Activated CD8-positive, alpha-beta T cell treated with anti-CD3 and anti-CD28 coated beads, Interleukin-2, amount 10 ng/mL, durations not matched to agents 7 days and 5 days (primary cell): ENCODE results near the gene FMR1. TPM values are rescaled to one million over a fixed set of nuclear protein-coding genes. Genes with fewer than 3 reads are reported as not detected.

Source experiments
- ATAC-seq: fragments of 150-1000 bp; cut with Tn5 transposase; one replicate; pipeline ENCODE4 v1.10.0; 2021; ENCODE audit warnings: moderate library complexity
- CTCF ChIA-PET: fragments of 350-600 bp; sonication (Branson Sonifier 250); formaldehyde crosslinking; loops from one replicate; lab custom pipeline; 2021; ENCODE audit warnings: antibody characterized with exemption; lab: Charles Lee
- POLR2A ChIA-PET: fragments of 350-600 bp; sonication (Branson Sonifier 250); formaldehyde crosslinking; loops from one replicate; lab custom pipeline; 2021; ENCODE audit warnings: antibody characterized with exemption; lab: Charles Lee
- DNase-seq: peaks from one replicate; pipeline ENCODE4 v3.0.0-alpha.2; 2020
- H3K27ac Mint-ChIP-seq: one replicate; pipeline ENCODE4 v1.8.0; 2021; ENCODE audit warnings: mild to moderate bottlenecking, mixed read lengths
- H3K27me3 Mint-ChIP-seq: one replicate; pipeline ENCODE4 v1.8.0; 2021; ENCODE audit warnings: low read depth, mixed read lengths
- H3K36me3 Mint-ChIP-seq: one replicate; pipeline ENCODE4 v1.8.0; 2021; ENCODE audit warnings: low read depth, mixed read lengths
- H3K4me1 Mint-ChIP-seq: one replicate; pipeline ENCODE4 v1.8.0; 2021; ENCODE audit warnings: low read depth, mixed read lengths
- H3K4me3 Mint-ChIP-seq: one replicate; pipeline ENCODE4 v1.8.0; 2021; ENCODE audit warnings: mild to moderate bottlenecking, mixed read lengths
- H3K9me3 Mint-ChIP-seq: one replicate; pipeline ENCODE4 v1.8.0; 2022; ENCODE audit warnings: mixed read lengths; ENCODE audit not compliant: insufficient read depth
- total RNA-seq, 2 experiments: library from RNA; stranded (reverse); gene quantifications; one replicate each; pipeline ENCODE4 v1.2.3, GENCODE V29; 2021

The FMR1 gene
- total RNA-seq, 2 experiments from 2014 or later = 44.5 to 45.6 TPM

DNA sequence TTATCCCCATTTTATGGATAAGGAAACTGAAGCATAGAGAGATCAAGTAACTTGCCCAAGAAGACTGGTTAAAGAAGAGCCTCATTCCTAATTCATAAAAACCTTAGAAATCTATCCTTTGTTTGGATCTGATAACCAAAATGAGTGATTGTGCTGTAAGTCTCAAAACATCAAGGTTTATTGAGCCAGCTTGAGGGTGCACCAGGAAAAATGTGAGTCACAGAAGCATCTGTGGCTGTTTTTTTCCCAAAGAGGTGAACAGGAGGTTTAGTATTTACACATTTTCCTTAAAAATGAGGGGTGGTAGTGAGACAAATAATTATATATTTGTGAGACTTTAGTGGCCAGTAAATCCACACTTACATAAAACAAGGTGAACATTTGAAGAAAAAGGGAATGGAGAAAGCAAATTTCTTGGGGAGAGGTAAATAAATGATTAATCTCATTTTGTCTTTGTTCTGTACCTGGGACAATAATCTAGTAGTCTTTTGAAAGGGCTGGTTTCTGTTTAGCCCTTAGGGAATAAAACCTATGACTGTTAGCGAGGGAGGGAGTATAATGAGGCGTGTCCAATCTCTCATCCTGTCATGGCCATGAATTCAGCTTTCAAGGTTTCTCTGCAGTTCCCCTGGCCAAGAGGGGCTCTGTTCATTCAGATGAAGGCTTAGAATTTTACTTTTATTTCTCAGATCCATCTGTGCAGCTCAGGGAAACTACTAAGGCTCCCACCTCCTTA lies 12.2 kb upstream of the FMR1 start:
- ChIA-PET CTCF (no interaction called here), POLR2A (no interaction called here)
- H3K36me3 Mint-ChIP-seq = peaks cover 2% of the 10 kb centered on the region
- no peaks in the 10 kb centered on the region for H3K27me3 Mint-ChIP-seq
- no peak for ATAC-seq
- H3K4me3 Mint-ChIP-seq = no peak overlapping the region
- no peaks in the 10 kb centered on the region for H3K9me3 Mint-ChIP-seq
- H3K4me1 Mint-ChIP-seq = peaks cover 12% of the 10 kb centered on the region
- no peak overlapping the region for H3K27ac Mint-ChIP-seq
- DNase-seq = no peak

DNA sequence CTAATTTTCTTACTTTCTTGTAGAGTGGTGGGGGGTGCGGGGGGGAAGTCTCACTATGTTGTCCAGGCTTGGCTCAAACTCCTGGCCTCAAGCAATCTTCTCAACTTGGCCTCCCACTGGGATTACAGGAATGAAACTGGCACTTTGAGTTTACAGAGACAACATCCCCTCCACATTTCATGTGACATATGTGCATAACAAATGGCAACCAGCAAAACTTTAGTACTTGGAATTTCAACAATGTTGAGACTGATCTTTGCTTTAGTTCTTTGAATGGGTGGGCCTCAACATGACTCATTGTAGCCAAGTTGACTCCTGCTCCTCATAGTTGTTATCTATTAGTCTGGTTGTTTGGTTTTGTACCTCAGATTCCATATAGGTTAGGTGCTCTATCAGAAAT lies 11.4 kb upstream of the FMR1 start:
- CTCF ChIA-PET = no interaction called here
- Mint-ChIP-seq H3K4me1 (peaks cover 12% of the 10 kb centered on the region), H3K27me3 (no peaks in the 10 kb centered on the region), H3K4me3 (no peak overlapping the region), H3K9me3 (no peaks in the 10 kb centered on the region), H3K27ac (no peak overlapping the region), H3K36me3 (peaks cover 2% of the 10 kb centered on the region)
- POLR2A ChIA-PET = no interaction called here
- ATAC-seq (no peak), DNase-seq (no peak)

DNA sequence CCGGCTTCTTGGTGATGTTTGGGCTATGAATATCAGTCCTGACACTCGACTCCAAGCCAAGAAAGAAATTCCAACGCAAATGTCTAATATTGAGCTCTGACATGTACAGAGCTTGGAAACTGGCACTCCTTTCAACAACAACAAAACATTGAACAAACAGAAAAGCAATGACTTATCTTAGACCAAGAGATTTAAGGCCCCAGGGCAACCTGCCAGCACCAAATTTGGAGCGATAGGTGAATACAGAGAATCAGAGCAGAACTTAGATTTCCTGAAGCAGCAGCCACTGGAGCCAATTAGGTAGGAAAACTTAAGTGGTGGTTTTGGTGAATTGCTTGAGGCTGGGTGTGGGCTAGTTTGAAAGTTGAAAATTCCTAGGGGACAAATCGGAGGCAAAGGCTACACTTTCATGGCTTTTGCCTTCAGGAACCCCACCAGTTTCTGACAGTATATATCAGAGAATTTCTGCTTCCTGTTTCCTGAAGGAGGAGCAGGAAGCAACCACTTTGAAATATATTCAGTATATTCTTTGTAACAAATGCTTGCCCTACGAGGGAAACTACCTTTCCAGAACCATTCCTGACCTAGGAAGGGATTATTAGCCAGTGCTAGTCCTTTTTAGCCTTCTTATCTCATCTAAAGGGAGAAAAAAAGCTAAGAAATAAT lies 10.1 kb upstream of the FMR1 start:
- Mint-ChIP-seq H3K4me3 (no peak overlapping the region), H3K27me3 (no peaks in the 10 kb centered on the region), H3K4me1 (peaks cover 9% of the 10 kb centered on the region), H3K9me3 (no peaks in the 10 kb centered on the region), H3K27ac (peak overlapping the region; percentile 15), H3K36me3 (peaks cover 2% of the 10 kb centered on the region)
- ATAC-seq = no peak
- ChIA-PET POLR2A (interaction anchor here (1.1 kb wide), 1 partner anchor 10 kb away, joined by 3 read pairs; the partner anchor contains the start of gene FMR1), CTCF (no interaction called here)
- DNase-seq = no peak

DNA sequence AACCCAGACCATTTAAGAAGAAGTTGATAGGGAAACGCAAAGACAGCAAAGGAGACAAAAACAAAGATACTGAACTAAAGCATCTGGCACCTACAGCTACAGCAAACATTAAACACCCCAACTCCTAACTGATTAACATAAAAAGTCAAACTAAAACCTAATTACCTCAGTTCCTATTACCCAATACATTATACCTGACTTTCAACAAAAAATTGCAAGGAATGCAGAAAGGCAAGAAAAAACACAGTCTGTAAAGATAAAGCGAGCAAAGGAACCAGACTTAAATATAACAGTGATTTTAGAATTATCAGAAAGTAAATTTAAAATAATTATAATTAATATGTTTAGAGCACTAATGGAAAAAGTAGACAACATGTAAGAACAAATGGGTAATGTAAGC lies 9.4 kb upstream of the FMR1 start:
- Mint-ChIP-seq H3K4me1 (peaks cover 9% of the 10 kb centered on the region), H3K36me3 (peaks cover 2% of the 10 kb centered on the region), H3K9me3 (no peaks in the 10 kb centered on the region), H3K27ac (no peak overlapping the region), H3K27me3 (no peaks in the 10 kb centered on the region), H3K4me3 (no peak overlapping the region)
- no peak for ATAC-seq
- POLR2A ChIA-PET = interaction anchor here (1.1 kb wide), 1 partner anchor 9 kb away, joined by 3 read pairs; the partner anchor contains the start of gene FMR1
- DNase-seq = no peak
- CTCF ChIA-PET = no interaction called here

DNA sequence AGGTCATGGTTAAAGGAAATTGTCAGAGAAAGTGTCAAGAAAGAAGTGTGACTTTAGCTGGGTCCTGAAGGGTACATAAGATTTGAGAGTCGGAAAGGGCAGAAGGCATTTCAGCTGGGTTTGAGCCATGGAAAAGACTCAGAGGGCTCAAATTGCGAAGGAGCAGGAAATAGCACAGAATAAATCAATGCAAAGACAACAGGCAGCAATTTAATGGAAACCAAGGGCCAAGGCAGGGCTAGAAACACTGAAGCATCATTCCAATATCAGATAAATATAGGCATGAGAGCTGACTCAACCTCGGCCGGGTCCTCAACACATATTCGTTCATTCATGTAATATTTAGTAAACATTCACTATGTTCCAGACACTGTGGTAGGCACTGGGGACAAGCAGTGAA lies 3.6 kb upstream of the FMR1 start:
- Mint-ChIP-seq H3K27ac (no peak overlapping the region), H3K9me3 (no peaks in the 10 kb centered on the region), H3K4me3 (no peak overlapping the region), H3K4me1 (peaks cover 11% of the 10 kb centered on the region), H3K36me3 (peaks cover 4% of the 10 kb centered on the region), H3K27me3 (no peaks in the 10 kb centered on the region)
- no peak for DNase-seq
- ChIA-PET CTCF (no interaction called here), POLR2A (no interaction called here)
- no peak for ATAC-seq

DNA sequence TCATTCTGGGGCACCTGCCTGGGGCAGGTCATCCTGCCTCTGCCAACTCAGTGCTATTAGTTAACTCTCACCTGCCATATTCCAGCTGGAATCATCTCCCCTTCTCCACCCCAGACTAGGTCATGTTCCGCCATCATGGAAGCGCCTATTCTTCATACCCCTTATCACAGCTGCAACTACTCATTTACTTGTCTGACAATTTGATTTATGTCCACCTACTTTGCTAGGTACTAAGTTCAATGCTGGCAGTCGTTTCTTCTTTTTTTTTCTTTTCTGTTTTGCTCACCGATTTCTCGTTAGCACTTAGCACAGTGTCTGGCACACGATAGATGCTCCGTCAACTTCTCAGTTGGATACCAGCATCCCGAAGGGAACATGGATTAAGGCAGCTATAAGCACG lies 1.1 kb upstream of the FMR1 start:
- Mint-ChIP-seq H3K27me3 (no peaks in the 10 kb centered on the region), H3K36me3 (peaks cover 7% of the 10 kb centered on the region), H3K4me3 (peak overlapping the region; percentile 74), H3K27ac (peak overlapping the region; percentile 46), H3K9me3 (no peaks in the 10 kb centered on the region), H3K4me1 (peaks cover 27% of the 10 kb centered on the region)
- ChIA-PET POLR2A (no interaction called here), CTCF (interaction anchor here (1.1 kb wide), 1 partner anchor 11 kb away, joined by 3 read pairs; no protein-coding TSS in a partner anchor)
- no peak for DNase-seq
- no peak for ATAC-seq

DNA sequence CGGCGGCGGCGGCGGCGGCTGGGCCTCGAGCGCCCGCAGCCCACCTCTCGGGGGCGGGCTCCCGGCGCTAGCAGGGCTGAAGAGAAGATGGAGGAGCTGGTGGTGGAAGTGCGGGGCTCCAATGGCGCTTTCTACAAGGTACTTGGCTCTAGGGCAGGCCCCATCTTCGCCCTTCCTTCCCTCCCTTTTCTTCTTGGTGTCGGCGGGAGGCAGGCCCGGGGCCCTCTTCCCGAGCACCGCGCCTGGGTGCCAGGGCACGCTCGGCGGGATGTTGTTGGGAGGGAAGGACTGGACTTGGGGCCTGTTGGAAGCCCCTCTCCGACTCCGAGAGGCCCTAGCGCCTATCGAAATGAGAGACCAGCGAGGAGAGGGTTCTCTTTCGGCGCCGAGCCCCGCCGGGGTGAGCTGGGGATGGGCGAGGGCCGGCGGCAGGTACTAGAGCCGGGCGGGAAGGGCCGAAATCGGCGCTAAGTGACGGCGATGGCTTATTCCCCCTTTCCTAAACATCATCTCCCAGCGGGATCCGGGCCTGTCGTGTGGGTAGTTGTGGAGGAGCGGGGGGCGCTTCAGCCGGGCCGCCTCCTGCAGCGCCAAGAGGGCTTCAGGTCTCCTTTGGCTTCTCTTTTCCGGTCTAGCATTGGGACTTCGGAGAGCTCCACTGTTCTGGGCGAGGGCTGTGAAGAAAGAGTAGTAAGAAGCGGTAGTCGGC lies 528 bp downstream of the FMR1 start:
- Mint-ChIP-seq H3K4me1 (peaks cover 42% of the 10 kb centered on the region), H3K9me3 (no peaks in the 10 kb centered on the region), H3K36me3 (peaks cover 7% of the 10 kb centered on the region), H3K27me3 (no peaks in the 10 kb centered on the region), H3K27ac (peak overlapping the region; percentile 96), H3K4me3 (peak overlapping the region; percentile 98)
- ChIA-PET POLR2A (interaction anchor here (0.9 to 1.1 kb wide), 3 partner anchors 9 to 14 kb away, joined by 3 read pairs; no protein-coding TSS in a partner anchor), CTCF (no interaction called here)
- DNase-seq (peak; percentile 52), ATAC-seq (peak; percentile 52)

DNA sequence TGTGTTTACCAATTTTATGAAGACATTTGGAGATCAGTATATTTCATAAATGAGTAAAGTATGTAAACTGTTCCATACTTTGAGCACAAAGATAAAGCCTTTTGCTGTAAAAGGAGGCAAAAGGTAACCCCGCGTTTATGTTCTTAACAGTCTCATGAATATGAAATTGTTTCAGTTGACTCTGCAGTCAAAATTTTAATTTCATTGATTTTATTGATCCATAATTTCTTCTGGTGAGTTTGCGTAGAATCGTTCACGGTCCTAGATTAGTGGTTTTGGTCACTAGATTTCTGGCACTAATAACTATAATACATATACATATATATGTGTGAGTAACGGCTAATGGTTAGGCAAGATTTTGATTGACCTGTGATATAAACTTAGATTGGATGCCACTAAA lies 1.9 kb downstream of the FMR1 start:
- CTCF ChIA-PET = no interaction called here
- no peak overlapping the region for H3K27ac Mint-ChIP-seq

DNA sequence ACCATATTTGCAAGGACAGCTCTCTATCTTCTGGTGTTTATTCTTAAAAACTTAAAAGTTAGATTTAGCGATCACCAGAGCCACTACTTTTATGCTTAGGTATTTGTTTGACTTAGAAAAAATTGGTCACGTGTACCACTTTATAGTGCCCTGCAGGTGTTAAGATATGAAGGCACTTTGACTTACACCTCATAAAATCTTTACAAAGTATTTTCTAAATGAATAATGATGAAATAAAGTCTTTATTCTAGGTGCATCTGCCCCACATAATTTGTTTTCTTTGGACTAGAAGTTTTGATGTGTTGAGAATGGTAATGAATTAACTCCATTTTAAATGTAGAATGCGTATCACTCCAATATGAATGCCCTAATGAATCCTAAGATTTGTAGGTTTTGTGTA lies 2.9 kb downstream of the FMR1 start:
- ATAC-seq (no peak), DNase-seq (no peak)
- POLR2A ChIA-PET = no interaction called here
- Mint-ChIP-seq H3K4me1 (peaks cover 52% of the 10 kb centered on the region), H3K9me3 (no peaks in the 10 kb centered on the region), H3K4me3 (peak overlapping the region; percentile 98), H3K27ac (no peak overlapping the region), H3K27me3 (no peaks in the 10 kb centered on the region), H3K36me3 (peaks cover 11% of the 10 kb centered on the region)
- CTCF ChIA-PET = no interaction called here

More for the DNA sequence above, 1.9 kb downstream of the FMR1 start:
- Mint-ChIP-seq H3K27me3 (no peaks in the 10 kb centered on the region), H3K9me3 (no peaks in the 10 kb centered on the region), H3K36me3 (peaks cover 11% of the 10 kb centered on the region), H3K4me1 (peaks cover 52% of the 10 kb centered on the region), H3K4me3 (peak overlapping the region; percentile 98)
- POLR2A ChIA-PET = no interaction called here
- ATAC-seq = no peak
- no peak for DNase-seq

DNA sequence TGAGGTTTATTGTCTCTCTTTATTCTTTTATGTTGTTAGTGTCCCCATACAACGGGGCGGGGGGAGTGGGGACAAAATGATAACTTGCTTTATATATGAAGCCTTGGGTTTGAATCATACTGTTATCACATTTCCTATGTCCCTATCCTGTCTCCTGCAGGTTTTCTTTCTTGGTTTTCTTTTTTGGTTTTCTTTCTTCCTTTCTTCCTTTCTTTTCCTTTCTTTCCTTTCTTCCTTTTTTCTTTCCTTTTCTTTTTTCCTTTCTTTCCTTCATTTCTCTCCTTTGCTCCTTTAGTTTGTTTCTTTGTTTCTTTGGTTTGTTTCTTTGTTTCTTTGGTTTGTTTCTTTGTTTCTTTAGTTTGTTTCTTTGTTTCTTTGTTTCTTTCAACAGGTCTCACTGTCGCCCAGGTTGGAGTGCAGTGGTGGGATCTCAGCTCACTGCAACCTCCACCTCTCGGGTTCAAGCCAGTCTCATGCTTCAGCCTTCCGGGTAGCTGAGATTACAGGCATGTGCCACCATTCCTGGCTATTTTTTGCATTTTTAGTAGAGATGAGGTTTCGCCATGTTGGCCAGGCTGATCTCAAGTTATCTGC lies 4.8 kb downstream of the FMR1 start:
- no peak overlapping the region for H3K27ac Mint-ChIP-seq
- DNase-seq = no peak
- H3K4me1 Mint-ChIP-seq = peaks cover 45% of the 10 kb centered on the region
- H3K27me3 Mint-ChIP-seq = no peaks in the 10 kb centered on the region
- ChIA-PET CTCF (no interaction called here), POLR2A (no interaction called here)
- H3K36me3 Mint-ChIP-seq = peaks cover 9% of the 10 kb centered on the region
- ATAC-seq = no peak
- no peaks in the 10 kb centered on the region for H3K9me3 Mint-ChIP-seq
- no peak overlapping the region for H3K4me3 Mint-ChIP-seq

DNA sequence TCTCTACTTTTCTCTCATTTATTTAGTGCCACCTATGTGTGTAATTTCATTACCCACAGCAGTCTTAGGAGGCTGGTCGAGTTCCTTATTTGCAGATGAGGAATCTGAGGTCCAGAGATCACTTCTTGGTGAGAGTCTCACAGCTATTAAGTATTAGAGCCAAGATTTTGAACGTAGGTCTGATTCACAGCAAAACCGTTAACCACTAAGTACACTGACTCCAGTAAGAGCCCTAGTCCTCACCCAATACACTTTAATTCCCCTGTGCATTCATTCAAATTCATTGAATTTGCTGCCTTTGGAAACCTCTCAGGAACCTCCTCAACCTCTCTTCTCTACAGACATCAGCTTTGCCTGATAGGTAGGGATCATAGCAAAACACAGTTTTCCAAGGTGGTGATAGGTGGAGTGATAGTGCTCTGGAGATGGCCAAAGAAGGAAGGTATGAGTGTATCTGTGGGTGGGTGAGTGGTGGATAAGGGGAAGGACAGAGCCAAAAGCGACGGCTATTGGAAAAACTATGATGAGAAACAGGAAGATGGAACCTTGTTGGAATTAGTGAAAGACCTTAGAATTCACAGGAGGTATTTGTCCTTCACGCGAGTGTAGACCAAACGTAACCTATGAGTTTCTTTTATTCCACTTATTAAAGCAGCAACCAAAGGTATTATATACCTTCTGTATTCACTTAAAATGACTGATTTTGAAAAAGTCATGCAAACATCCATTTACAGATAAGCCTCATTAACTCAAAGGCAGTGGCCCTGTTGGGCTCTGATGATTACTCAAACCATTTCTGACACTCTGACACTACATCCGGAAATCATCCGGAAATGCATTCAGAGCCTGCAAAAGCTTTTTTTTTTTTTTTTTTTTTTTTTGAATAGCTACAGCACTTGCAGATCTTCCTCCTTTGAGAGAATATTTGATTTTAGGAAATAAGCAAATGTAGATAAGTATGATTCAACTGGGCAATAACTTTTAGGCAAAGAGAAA lies 6.3 kb downstream of the FMR1 start:
- ChIA-PET POLR2A (no interaction called here), CTCF (no interaction called here)
- DNase-seq (peak; percentile 39), ATAC-seq (peak; percentile 76)
- H3K27ac Mint-ChIP-seq = peak overlapping the region; percentile 71
- no peaks in the 10 kb centered on the region for H3K27me3 Mint-ChIP-seq
- H3K4me3 Mint-ChIP-seq = peak overlapping the region; percentile 43
- H3K9me3 Mint-ChIP-seq = no peaks in the 10 kb centered on the region
- peaks cover 7% of the 10 kb centered on the region for H3K36me3 Mint-ChIP-seq
- H3K4me1 Mint-ChIP-seq = peaks cover 45% of the 10 kb centered on the region
